ENCODE measurements around the gene KIRREL3.

KIRREL3 gene

GRCh38 chr11:127000291-127000968 lies at the start of gene KIRREL3:
Gene KIRREL3, minus strand, starts transcription at chr11:127000770.
- peaks cover 17% of the 10 kb centered on the region for H3K27me3 ChIP-seq (ENCODE audit: insufficient read depth, low read length)
- peaks cover 41% of the 10 kb centered on the region for H3K79me2 ChIP-seq (ENCODE audit: control insufficient read depth, insufficient read depth, low read length, unreplicated experiment)
- H3K36me3 ChIP-seq (ENCODE audit: insufficient read depth, low read length): no peaks in the 10 kb centered on the region
- peak within 1 kb of the TSS; percentile 91 for H2AFZ ChIP-seq (ENCODE audit: low read length, unreplicated experiment)
- peak within 1 kb of the TSS; percentile 90 for H3K4me3 ChIP-seq (ENCODE audit: low read depth, low read length)
- peak within 1 kb of the TSS; percentile 32; the same call in 1 of the 2 replicates for H3K27ac ChIP-seq (ENCODE audit: low read depth, low read length)
- H3K4me1 ChIP-seq (ENCODE audit: control insufficient read depth, insufficient read depth, low read length, unreplicated experiment): peaks cover 38% of the 10 kb centered on the region

GRCh38 chr11:127050186-127050585 lies 49.6 kb upstream of the KIRREL3 start:
- H3K4me3 ChIP-seq (ENCODE audit: low read depth, low read length): no peak overlapping the region
- H2AFZ ChIP-seq (ENCODE audit: low read length, unreplicated experiment): no peak overlapping the region
- H3K27ac ChIP-seq (ENCODE audit: low read depth, low read length): no peak overlapping the region
- no peaks in the 10 kb centered on the region for H3K36me3 ChIP-seq (ENCODE audit: insufficient read depth, low read length)
- H3K4me1 ChIP-seq (ENCODE audit: control insufficient read depth, insufficient read depth, low read length, unreplicated experiment): no peaks in the 10 kb centered on the region
- H3K27me3 ChIP-seq (ENCODE audit: insufficient read depth, low read length): peaks cover 9% of the 10 kb centered on the region; the same call in 1 of the 2 replicates
- H3K79me2 ChIP-seq (ENCODE audit: control insufficient read depth, insufficient read depth, low read length, unreplicated experiment): no peaks in the 10 kb centered on the region

- peaks cover 9% of the 10 kb centered on the region; the same call in 1 of the 2 replicates for H3K27me3 ChIP-seq (ENCODE audit: insufficient read depth, low read length)
- H3K27ac ChIP-seq (ENCODE audit: low read depth, low read length): no peak overlapping the region
- H2AFZ ChIP-seq (ENCODE audit: low read length, unreplicated experiment): no peak overlapping the region
- no peaks in the 10 kb centered on the region for H3K79me2 ChIP-seq (ENCODE audit: control insufficient read depth, insufficient read depth, low read length, unreplicated experiment)
- no peaks in the 10 kb centered on the region for H3K36me3 ChIP-seq (ENCODE audit: insufficient read depth, low read length)
- H3K4me1 ChIP-seq (ENCODE audit: control insufficient read depth, insufficient read depth, low read length, unreplicated experiment): no peaks in the 10 kb centered on the region
- no peak overlapping the region for H3K4me3 ChIP-seq (ENCODE audit: low read depth, low read length)
Measured at GRCh38 chr11:127049486-127049885, 48.9 kb upstream of the KIRREL3 start.

- no peak overlapping the region for H3K27ac ChIP-seq (ENCODE audit: low read depth, low read length)
- no peak overlapping the region for H2AFZ ChIP-seq (ENCODE audit: low read length, unreplicated experiment)
- H3K4me3 ChIP-seq (ENCODE audit: low read depth, low read length): no peak overlapping the region
- H3K4me1 ChIP-seq (ENCODE audit: control insufficient read depth, insufficient read depth, low read length, unreplicated experiment): no peaks in the 10 kb centered on the region
- H3K27me3 ChIP-seq (ENCODE audit: insufficient read depth, low read length): peaks cover 9% of the 10 kb centered on the region; the same call in 1 of the 2 replicates
- no peaks in the 10 kb centered on the region for H3K36me3 ChIP-seq (ENCODE audit: insufficient read depth, low read length)
- no peaks in the 10 kb centered on the region for H3K79me2 ChIP-seq (ENCODE audit: control insufficient read depth, insufficient read depth, low read length, unreplicated experiment)
Measured at GRCh38 chr11:127044535-127044934, 44.0 kb upstream of the KIRREL3 start.

GRCh38 chr11:127042445-127042844 lies 41.9 kb upstream of the KIRREL3 start:
- Histone ChIP-seq H3K27me3 (ENCODE audit: insufficient read depth, low read length) (peaks cover 16% of the 10 kb centered on the region; the same call in 1 of the 2 replicates), H3K27ac (ENCODE audit: low read depth, low read length) (no peak overlapping the region), H3K4me1 (ENCODE audit: control insufficient read depth, insufficient read depth, low read length, unreplicated experiment) (no peaks in the 10 kb centered on the region), H3K36me3 (ENCODE audit: insufficient read depth, low read length) (no peaks in the 10 kb centered on the region), H3K79me2 (ENCODE audit: control insufficient read depth, insufficient read depth, low read length, unreplicated experiment) (no peaks in the 10 kb centered on the region), H2AFZ (ENCODE audit: low read length, unreplicated experiment) (no peak overlapping the region), H3K4me3 (ENCODE audit: low read depth, low read length) (no peak overlapping the region)

- Histone ChIP-seq H3K27me3 (ENCODE audit: insufficient read depth, low read length) (peaks cover 19% of the 10 kb centered on the region; the same call in 1 of the 2 replicates), H3K4me3 (ENCODE audit: low read depth, low read length) (no peak overlapping the region), H3K79me2 (ENCODE audit: control insufficient read depth, insufficient read depth, low read length, unreplicated experiment) (no peaks in the 10 kb centered on the region), H3K27ac (ENCODE audit: low read depth, low read length) (no peak overlapping the region), H3K36me3 (ENCODE audit: insufficient read depth, low read length) (no peaks in the 10 kb centered on the region), H2AFZ (ENCODE audit: low read length, unreplicated experiment) (no peak overlapping the region), H3K4me1 (ENCODE audit: control insufficient read depth, insufficient read depth, low read length, unreplicated experiment) (no peaks in the 10 kb centered on the region)
Measured at GRCh38 chr11:127039591-127039990, 39.0 kb upstream of the KIRREL3 start.

GRCh38 chr11:127037596-127037995 lies 37.0 kb upstream of the KIRREL3 start:
- Histone ChIP-seq H3K27me3 (ENCODE audit: insufficient read depth, low read length) (peaks cover 22% of the 10 kb centered on the region; the same call in 1 of the 2 replicates), H3K4me1 (ENCODE audit: control insufficient read depth, insufficient read depth, low read length, unreplicated experiment) (no peaks in the 10 kb centered on the region), H3K27ac (ENCODE audit: low read depth, low read length) (no peak overlapping the region), H2AFZ (ENCODE audit: low read length, unreplicated experiment) (no peak overlapping the region), H3K36me3 (ENCODE audit: insufficient read depth, low read length) (no peaks in the 10 kb centered on the region), H3K4me3 (ENCODE audit: low read depth, low read length) (no peak overlapping the region), H3K79me2 (ENCODE audit: control insufficient read depth, insufficient read depth, low read length, unreplicated experiment) (no peaks in the 10 kb centered on the region)

- Histone ChIP-seq H3K4me3 (ENCODE audit: low read depth, low read length) (no peak overlapping the region), H3K27ac (ENCODE audit: low read depth, low read length) (no peak overlapping the region), H2AFZ (ENCODE audit: low read length, unreplicated experiment) (no peak overlapping the region), H3K79me2 (ENCODE audit: control insufficient read depth, insufficient read depth, low read length, unreplicated experiment) (no peaks in the 10 kb centered on the region), H3K4me1 (ENCODE audit: control insufficient read depth, insufficient read depth, low read length, unreplicated experiment) (no peaks in the 10 kb centered on the region), H3K27me3 (ENCODE audit: insufficient read depth, low read length) (peaks cover 24% of the 10 kb centered on the region; the same call in 1 of the 2 replicates), H3K36me3 (ENCODE audit: insufficient read depth, low read length) (no peaks in the 10 kb centered on the region)
Measured at GRCh38 chr11:127037001-127037400, 36.4 kb upstream of the KIRREL3 start.

- Histone ChIP-seq H3K27ac (ENCODE audit: low read depth, low read length) (no peak overlapping the region), H3K36me3 (ENCODE audit: insufficient read depth, low read length) (no peaks in the 10 kb centered on the region), H3K4me1 (ENCODE audit: control insufficient read depth, insufficient read depth, low read length, unreplicated experiment) (no peaks in the 10 kb centered on the region), H3K79me2 (ENCODE audit: control insufficient read depth, insufficient read depth, low read length, unreplicated experiment) (no peaks in the 10 kb centered on the region), H3K27me3 (ENCODE audit: insufficient read depth, low read length) (peaks cover 26% of the 10 kb centered on the region), H2AFZ (ENCODE audit: low read length, unreplicated experiment) (no peak overlapping the region), H3K4me3 (ENCODE audit: low read depth, low read length) (no peak overlapping the region)
Measured at GRCh38 chr11:127035824-127036223, 35.3 kb upstream of the KIRREL3 start.

- Histone ChIP-seq H3K4me3 (ENCODE audit: low read depth, low read length) (no peak overlapping the region), H3K4me1 (ENCODE audit: control insufficient read depth, insufficient read depth, low read length, unreplicated experiment) (no peaks in the 10 kb centered on the region), H3K27ac (ENCODE audit: low read depth, low read length) (no peak overlapping the region), H3K27me3 (ENCODE audit: insufficient read depth, low read length) (peaks cover 35% of the 10 kb centered on the region), H3K36me3 (ENCODE audit: insufficient read depth, low read length) (no peaks in the 10 kb centered on the region), H3K79me2 (ENCODE audit: control insufficient read depth, insufficient read depth, low read length, unreplicated experiment) (no peaks in the 10 kb centered on the region), H2AFZ (ENCODE audit: low read length, unreplicated experiment) (no peak overlapping the region)
Measured at GRCh38 chr11:127034973-127035372, 34.4 kb upstream of the KIRREL3 start.

- Histone ChIP-seq H3K27me3 (ENCODE audit: insufficient read depth, low read length) (peaks cover 70% of the 10 kb centered on the region), H2AFZ (ENCODE audit: low read length, unreplicated experiment) (no peak overlapping the region), H3K36me3 (ENCODE audit: insufficient read depth, low read length) (no peaks in the 10 kb centered on the region), H3K27ac (ENCODE audit: low read depth, low read length) (no peak overlapping the region), H3K4me3 (ENCODE audit: low read depth, low read length) (no peak overlapping the region), H3K79me2 (ENCODE audit: control insufficient read depth, insufficient read depth, low read length, unreplicated experiment) (no peaks in the 10 kb centered on the region), H3K4me1 (ENCODE audit: control insufficient read depth, insufficient read depth, low read length, unreplicated experiment) (no peaks in the 10 kb centered on the region)
Measured at GRCh38 chr11:127028648-127029047, 28.1 kb upstream of the KIRREL3 start.

Data from ACC112 (cell line).